Stimulated activated naive CD8-positive, alpha-beta T cell treated with anti-CD3 and anti-CD28 coated beads, Interleukin-15, amount 100 ng/mL, for 72 hours (primary cell): ENCODE results near the gene SIX2.

Source experiments
- ATAC-seq: fragments of 150-1000 bp; cut with Tn5 transposase; 2 replicates; pipeline ENCODE4 v1.10.0; 2021; ENCODE audit warnings: mild to moderate bottlenecking, moderate library complexity
- DNase-seq, 2 donors: peaks; one replicate each; pipeline ENCODE4 v3.0.0; 2021 to 2022
- H3K27ac Mint-ChIP-seq, 2 donors: one replicate each; pipeline ENCODE4 v1.8.0; 2022; ENCODE audit warnings: mild to moderate bottlenecking in 2 of 2, mixed read lengths in 2 of 2, moderate library complexity in 2 of 2
- H3K27me3 Mint-ChIP-seq: one replicate; pipeline ENCODE4 v1.8.0; 2022; ENCODE audit warnings: mixed read lengths
- H3K4me1 Mint-ChIP-seq: one replicate; pipeline ENCODE4 v1.8.0; 2022; ENCODE audit warnings: mild to moderate bottlenecking, mixed read lengths
- H3K4me3 Mint-ChIP-seq, 2 donors: one replicate each; pipeline ENCODE4 v1.8.0; 2022; ENCODE audit warnings: mild to moderate bottlenecking in 2 of 2, mixed read lengths in 2 of 2, moderate library complexity in 1 of 2
- H3K9me3 Mint-ChIP-seq, 2 donors: one replicate each; pipeline ENCODE4 v1.8.0; 2022; ENCODE audit warnings: mixed read lengths in 2 of 2

SIX2 gene

GRCh38 chr2:45030553-45030952, 21.3 kb upstream of the SIX2 start:
- DNase-seq, result no peak
- peaks cover 30% of the 10 kb centered on the region for H3K27me3 Mint-ChIP-seq
- peak overlapping the region in 1 of 2 donors; percentile 2 for H3K27ac Mint-ChIP-seq
- H3K4me3 Mint-ChIP-seq, result no peak overlapping the region
- no peaks in the 10 kb centered on the region for H3K9me3 Mint-ChIP-seq
- H3K4me1 Mint-ChIP-seq, result no peaks in the 10 kb centered on the region
- ATAC-seq, result no peak

- DNase-seq (no peak), ATAC-seq (no peak)
- Mint-ChIP-seq H3K9me3 (no peaks in the 10 kb centered on the region), H3K4me1 (no peaks in the 10 kb centered on the region), H3K27ac (no peak overlapping the region), H3K27me3 (peaks cover 30% of the 10 kb centered on the region), H3K4me3 (no peak overlapping the region)
Measured at GRCh38 chr2:45029215-45029614, 20.0 kb upstream of the SIX2 start.

DNA sequence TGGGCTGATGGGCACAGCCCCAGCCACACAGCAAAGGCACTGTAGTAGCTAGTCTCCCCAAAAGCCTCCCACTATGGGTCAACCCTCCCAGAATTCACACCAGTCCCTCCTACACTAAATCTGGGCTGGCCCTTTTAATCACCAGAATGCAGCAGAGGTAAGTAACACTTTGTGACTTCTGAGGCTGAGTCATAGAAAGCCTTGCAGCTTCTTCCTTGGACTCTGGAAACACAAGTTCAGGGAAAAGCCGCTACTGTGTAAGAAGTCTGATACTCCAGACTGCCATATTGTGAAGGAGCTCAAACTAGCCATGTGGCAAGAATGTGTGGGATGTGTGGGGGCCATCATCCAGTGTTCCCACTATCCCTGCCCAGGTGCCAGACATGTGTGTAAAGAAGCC, 19.0 kb upstream of the SIX2 start:
- Mint-ChIP-seq H3K4me3 (no peak overlapping the region), H3K4me1 (no peaks in the 10 kb centered on the region), H3K27me3 (peaks cover 30% of the 10 kb centered on the region), H3K9me3 (no peaks in the 10 kb centered on the region), H3K27ac (no peak overlapping the region)
- ATAC-seq (no peak), DNase-seq (no peak)

DNA sequence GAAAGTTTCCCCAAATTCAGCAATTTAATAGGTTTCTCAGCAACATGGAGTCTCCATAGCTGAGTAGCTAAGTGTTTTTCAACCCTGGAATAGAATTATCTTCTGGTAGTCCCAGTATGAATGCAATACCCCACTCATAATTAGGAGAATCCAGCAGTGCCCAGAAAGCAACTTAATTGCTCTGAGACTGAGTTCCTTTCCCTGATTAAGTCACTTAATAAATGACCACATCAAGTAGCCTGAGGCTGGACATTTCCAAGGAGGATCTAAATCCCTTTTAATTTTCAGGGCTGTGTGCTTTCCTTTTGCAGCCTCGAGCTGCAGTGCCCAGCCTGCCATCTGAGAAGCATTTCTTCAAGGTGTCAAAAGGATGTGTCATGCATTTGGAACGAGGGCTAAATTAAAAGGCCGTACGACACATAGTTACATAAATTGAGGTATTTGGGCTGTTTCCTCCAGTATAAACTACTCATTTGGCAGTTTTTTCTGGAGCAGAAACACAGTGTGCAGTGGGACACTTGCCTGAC, 17.7 kb upstream of the SIX2 start:
- no peak for DNase-seq
- H3K4me1 Mint-ChIP-seq, result no peaks in the 10 kb centered on the region
- H3K9me3 Mint-ChIP-seq, result no peaks in the 10 kb centered on the region
- no peak for ATAC-seq
- peaks cover 41% of the 10 kb centered on the region for H3K27me3 Mint-ChIP-seq
- H3K27ac Mint-ChIP-seq, result no peak overlapping the region
- no peak overlapping the region for H3K4me3 Mint-ChIP-seq

- Mint-ChIP-seq H3K27me3 (peaks cover 38% of the 10 kb centered on the region), H3K27ac (no peak overlapping the region), H3K4me1 (no peaks in the 10 kb centered on the region), H3K9me3 (no peaks in the 10 kb centered on the region), H3K4me3 (no peak overlapping the region)
- ATAC-seq (no peak), DNase-seq (no peak)
Measured at GRCh38 chr2:45024600-45025291, 15.5 kb upstream of the SIX2 start.

DNA sequence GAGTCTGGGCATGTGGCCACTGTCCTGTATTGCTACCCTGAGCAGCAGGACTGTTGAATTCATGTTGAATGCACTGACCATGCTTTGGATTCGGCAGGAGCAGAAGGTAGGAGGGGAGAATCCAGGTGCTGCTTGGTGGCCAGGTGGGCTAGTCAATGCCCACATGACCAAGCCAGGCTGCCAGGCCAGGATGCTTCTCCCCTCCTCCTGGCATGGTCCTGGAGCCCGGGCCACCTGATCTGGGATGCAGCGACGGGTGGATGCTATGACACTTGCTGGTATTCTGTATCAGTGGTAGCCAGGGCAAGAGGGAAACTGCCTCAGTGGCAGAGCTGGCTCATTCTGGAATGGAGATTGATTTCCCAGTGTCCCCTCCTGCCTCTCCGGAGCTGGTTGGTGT, 14.8 kb upstream of the SIX2 start:
- Mint-ChIP-seq H3K9me3 (no peaks in the 10 kb centered on the region), H3K4me1 (no peaks in the 10 kb centered on the region), H3K4me3 (no peak overlapping the region), H3K27me3 (peaks cover 38% of the 10 kb centered on the region), H3K27ac (no peak overlapping the region)
- ATAC-seq (no peak), DNase-seq (no peak)

GRCh38 chr2:45020439-45020838, 11.2 kb upstream of the SIX2 start:
- no peaks in the 10 kb centered on the region for H3K9me3 Mint-ChIP-seq
- ATAC-seq, result no peak
- no peaks in the 10 kb centered on the region for H3K4me1 Mint-ChIP-seq
- H3K27me3 Mint-ChIP-seq, result peaks cover 56% of the 10 kb centered on the region
- no peak overlapping the region for H3K4me3 Mint-ChIP-seq
- H3K27ac Mint-ChIP-seq, result no peak overlapping the region
- no peak for DNase-seq

DNA sequence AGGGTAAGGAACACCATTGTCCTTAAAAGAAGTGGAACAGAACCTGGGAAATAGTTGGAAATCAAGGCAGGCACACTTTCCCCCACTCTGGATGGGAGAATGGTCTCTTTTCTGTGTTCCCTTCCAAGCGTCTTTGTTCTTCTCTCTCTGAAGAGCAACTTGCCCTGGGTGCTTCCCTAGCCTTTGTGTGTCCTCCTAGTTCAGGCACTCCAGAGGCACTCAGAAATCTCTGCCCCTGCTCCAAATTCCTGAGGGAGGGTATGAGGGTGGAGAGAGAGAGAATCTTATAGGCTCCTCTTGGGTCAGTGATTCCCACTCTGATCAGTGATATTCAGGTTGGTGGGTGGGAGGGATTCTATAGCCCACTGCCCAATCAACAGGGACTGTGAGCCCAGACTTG, 8.8 kb upstream of the SIX2 start:
- DNase-seq, result no peak
- no peak for ATAC-seq
- H3K4me1 Mint-ChIP-seq, result peaks cover 8% of the 10 kb centered on the region
- H3K4me3 Mint-ChIP-seq, result no peak overlapping the region
- H3K9me3 Mint-ChIP-seq, result no peaks in the 10 kb centered on the region
- peaks cover 78% of the 10 kb centered on the region for H3K27me3 Mint-ChIP-seq
- H3K27ac Mint-ChIP-seq, result no peak overlapping the region

GRCh38 chr2:45014831-45015230, 5.6 kb upstream of the SIX2 start:
- H3K27me3 Mint-ChIP-seq, result peaks cover 95% of the 10 kb centered on the region
- peak overlapping the region in 1 of 2 donors; percentile 54 for H3K4me3 Mint-ChIP-seq
- peaks cover 28% of the 10 kb centered on the region for H3K4me1 Mint-ChIP-seq

GRCh38 chr2:45014016-45014702, 4.9 kb upstream of the SIX2 start:
- H3K9me3 Mint-ChIP-seq, result no peaks in the 10 kb centered on the region
- H3K4me3 Mint-ChIP-seq, result peak overlapping the region; percentile 54 to 61
- ATAC-seq (peak; percentile 70), DNase-seq (peak; percentile 51 to 61)
- peaks cover 35% of the 10 kb centered on the region for H3K4me1 Mint-ChIP-seq
- no peak overlapping the region for H3K27ac Mint-ChIP-seq
- H3K27me3 Mint-ChIP-seq, result peaks cover 95% of the 10 kb centered on the region

More at GRCh38 chr2:45014831-45015230, 5.6 kb upstream of the SIX2 start:
- ATAC-seq, result no peak
- no peak overlapping the region for H3K27ac Mint-ChIP-seq
- no peaks in the 10 kb centered on the region for H3K9me3 Mint-ChIP-seq
- no peak for DNase-seq

- Mint-ChIP-seq H3K27ac (no peak overlapping the region), H3K4me1 (peaks cover 41% of the 10 kb centered on the region), H3K27me3 (peaks cover 95% of the 10 kb centered on the region), H3K9me3 (no peaks in the 10 kb centered on the region), H3K4me3 (peak overlapping the region; percentile 37 to 69)
- DNase-seq (peak in 1 of 2 donors; percentile 14), ATAC-seq (peak; percentile 24)
Measured at GRCh38 chr2:45013229-45014015, 4.2 kb upstream of the SIX2 start.

DNA sequence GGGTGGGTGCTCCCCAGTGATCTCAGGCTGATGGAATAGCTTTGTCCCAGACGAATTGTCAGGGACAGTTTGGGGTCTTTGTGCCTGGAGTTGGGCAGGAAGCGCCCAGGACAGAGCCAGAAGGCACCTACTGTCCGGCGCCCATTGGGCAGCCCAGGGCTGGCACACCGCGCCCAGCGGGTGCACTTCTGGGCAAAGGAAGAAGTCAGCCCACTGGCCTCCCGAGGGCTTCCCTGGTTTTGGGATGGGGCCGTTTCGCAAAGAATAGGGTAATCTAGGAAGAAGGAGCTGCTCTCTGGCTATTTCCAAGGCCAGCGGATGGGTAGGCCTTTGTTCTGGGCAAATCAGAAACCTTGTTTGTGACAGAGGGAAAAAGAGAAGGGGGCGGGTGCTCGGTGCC, 3.5 kb upstream of the SIX2 start:
- peak overlapping the region; percentile 38 to 69 for H3K4me3 Mint-ChIP-seq
- H3K27me3 Mint-ChIP-seq, result peaks cover 98% of the 10 kb centered on the region
- no peak overlapping the region for H3K27ac Mint-ChIP-seq
- DNase-seq (peak in 1 of 2 donors; percentile 4), ATAC-seq (no peak)
- H3K4me1 Mint-ChIP-seq, result peaks cover 48% of the 10 kb centered on the region
- H3K9me3 Mint-ChIP-seq, result no peaks in the 10 kb centered on the region

GRCh38 chr2:45011621-45012602, 2.7 kb upstream of the SIX2 start:
- no peak overlapping the region for H3K27ac Mint-ChIP-seq
- peak in 1 of 2 donors; percentile 2 for DNase-seq
- peaks cover 98% of the 10 kb centered on the region for H3K27me3 Mint-ChIP-seq
- no peak for ATAC-seq
- peaks cover 49% of the 10 kb centered on the region for H3K4me1 Mint-ChIP-seq
- H3K4me3 Mint-ChIP-seq, result no peak overlapping the region
- H3K9me3 Mint-ChIP-seq, result no peaks in the 10 kb centered on the region

DNA sequence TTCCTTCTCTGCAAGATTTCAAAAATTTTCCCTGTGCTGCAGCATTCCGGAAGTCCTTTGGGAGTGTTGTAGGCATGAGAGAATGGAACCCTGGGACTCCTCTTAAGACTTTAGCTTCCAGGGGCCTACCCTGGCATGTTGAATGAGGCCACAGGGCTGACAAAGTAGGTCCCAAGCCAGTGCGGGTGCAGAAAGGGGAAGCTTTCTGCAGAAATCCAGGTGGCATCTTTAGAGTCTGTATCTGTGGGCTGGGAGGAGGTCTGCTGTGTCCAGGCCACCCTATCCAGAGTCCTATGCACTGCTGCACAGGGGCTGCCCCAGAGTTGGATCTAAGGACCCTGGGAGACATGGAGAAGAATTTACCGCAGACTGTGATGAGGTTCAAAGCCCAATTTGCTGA, 1.9 kb upstream of the SIX2 start:
- Mint-ChIP-seq H3K4me3 (no peak overlapping the region), H3K4me1 (peaks cover 56% of the 10 kb centered on the region), H3K9me3 (no peaks in the 10 kb centered on the region), H3K27ac (no peak overlapping the region), H3K27me3 (peaks cover 98% of the 10 kb centered on the region)
- no peak for ATAC-seq
- peak in 1 of 2 donors; percentile 6 for DNase-seq

- Mint-ChIP-seq H3K4me1 (peaks cover 59% of the 10 kb centered on the region), H3K9me3 (no peaks in the 10 kb centered on the region), H3K27me3 (peaks cover 98% of the 10 kb centered on the region), H3K4me3 (peak overlapping the region in 1 of 2 donors; percentile 90), H3K27ac (no peak overlapping the region)
- ATAC-seq (no peak), DNase-seq (no peak)
Measured at GRCh38 chr2:45010702-45011012, 1.4 kb upstream of the SIX2 start.
